Measurements from ENCODE around the gene SLC30A7. TPM values are rescaled to one million over a fixed set of nuclear protein-coding genes. Genes with fewer than 3 reads are reported as not detected.

The SLC30A7 gene
- total and polyA plus RNA-seq, 9 donors = 7.0 to 18.4 (median 9.0) TPM

DNA sequence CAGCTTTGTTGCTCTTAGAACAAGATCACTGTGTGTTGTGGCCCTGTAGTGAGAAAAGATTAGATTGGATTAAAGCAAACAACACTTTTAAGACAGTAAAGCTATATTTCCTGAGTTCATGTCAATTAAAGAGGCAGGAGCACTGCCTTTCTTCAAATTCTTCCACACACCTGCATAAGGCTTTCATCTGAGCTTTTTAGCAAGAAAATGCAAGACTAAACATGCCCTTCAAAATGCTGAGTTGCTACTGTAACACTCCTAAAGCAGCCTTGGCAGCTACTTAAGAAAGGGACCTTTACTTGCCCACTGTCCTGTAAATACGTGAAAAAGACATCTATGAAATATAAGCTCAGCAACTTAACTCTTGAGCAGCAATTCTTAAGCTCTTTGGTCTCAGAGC lies 117.9 kb downstream of the SLC30A7 start:
- H3K27ac ChIP-seq (ENCODE audit: low read length) = no peak overlapping the region
- H3K4me3 ChIP-seq (ENCODE audit: low read length) = no peak overlapping the region
- no peaks in the 10 kb centered on the region for H3K27me3 ChIP-seq (ENCODE audit: control insufficient read depth, insufficient read depth, low read length)
- no CpG with 5 or more reads among the region's 1 CpG for WGBS (ENCODE audit: insufficient coverage)
- no peaks in the 10 kb centered on the region for H3K4me1 ChIP-seq (ENCODE audit: control insufficient read depth, insufficient read depth, low read length)
- no peaks in the 10 kb centered on the region for H3K9me3 ChIP-seq (replicated peaks; ENCODE audit: control insufficient read depth, low read depth, low read length)
- DNase-seq = no peak
- peaks cover 5% of the 10 kb centered on the region for H3K36me3 ChIP-seq (ENCODE audit: control insufficient read depth, insufficient read depth, low read length)

DNA sequence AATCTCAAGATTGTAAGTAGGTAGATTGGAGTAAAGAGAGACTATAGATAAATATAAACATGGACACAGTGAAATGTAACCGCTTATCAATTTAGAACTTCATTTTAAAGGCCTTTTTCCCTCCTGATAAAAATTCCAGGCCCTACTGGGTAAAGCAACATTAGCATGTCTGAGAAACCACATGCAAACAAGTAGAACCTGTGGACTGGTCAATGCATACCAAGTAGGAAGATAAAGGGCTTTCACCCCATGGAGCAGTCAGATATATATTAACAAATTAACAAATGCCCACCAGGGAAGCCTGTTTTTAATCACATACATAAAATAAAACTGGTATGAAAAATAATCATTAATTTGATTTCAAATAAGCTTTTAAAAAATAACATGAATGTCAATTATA lies 121.6 kb downstream of the SLC30A7 start:
- no CpG with 5 or more reads among the region's 1 CpG for WGBS (ENCODE audit: insufficient coverage)
- H3K4me1 ChIP-seq (ENCODE audit: control insufficient read depth, insufficient read depth, low read length) = no peaks in the 10 kb centered on the region
- peaks cover 5% of the 10 kb centered on the region for H3K36me3 ChIP-seq (ENCODE audit: control insufficient read depth, insufficient read depth, low read length)
- no peak overlapping the region for H3K4me3 ChIP-seq (ENCODE audit: low read length)
- DNase-seq = no peak
- H3K9me3 ChIP-seq (replicated peaks; ENCODE audit: control insufficient read depth, low read depth, low read length) = no peaks in the 10 kb centered on the region
- no peaks in the 10 kb centered on the region for H3K27me3 ChIP-seq (ENCODE audit: control insufficient read depth, insufficient read depth, low read length)
- H3K27ac ChIP-seq (ENCODE audit: low read length) = no peak overlapping the region

- H3K9me3 ChIP-seq (replicated peaks; ENCODE audit: control insufficient read depth, low read depth, low read length) = no peaks in the 10 kb centered on the region
- no peaks in the 10 kb centered on the region for H3K27me3 ChIP-seq (ENCODE audit: control insufficient read depth, insufficient read depth, low read length)
- WGBS (ENCODE audit: insufficient coverage) = no CpG with 5 or more reads among the region's 3 CpGs
- H3K27ac ChIP-seq (ENCODE audit: low read length) = no peak overlapping the region
- peaks cover 2% of the 10 kb centered on the region for H3K36me3 ChIP-seq (ENCODE audit: control insufficient read depth, insufficient read depth, low read length)
- no peak for DNase-seq
- no peak overlapping the region for H3K4me3 ChIP-seq (ENCODE audit: low read length)
- no peaks in the 10 kb centered on the region for H3K4me1 ChIP-seq (ENCODE audit: control insufficient read depth, insufficient read depth, low read length)
Observed at GRCh38 chr1:101022294-101022693, 126.4 kb downstream of the SLC30A7 start.

DNA sequence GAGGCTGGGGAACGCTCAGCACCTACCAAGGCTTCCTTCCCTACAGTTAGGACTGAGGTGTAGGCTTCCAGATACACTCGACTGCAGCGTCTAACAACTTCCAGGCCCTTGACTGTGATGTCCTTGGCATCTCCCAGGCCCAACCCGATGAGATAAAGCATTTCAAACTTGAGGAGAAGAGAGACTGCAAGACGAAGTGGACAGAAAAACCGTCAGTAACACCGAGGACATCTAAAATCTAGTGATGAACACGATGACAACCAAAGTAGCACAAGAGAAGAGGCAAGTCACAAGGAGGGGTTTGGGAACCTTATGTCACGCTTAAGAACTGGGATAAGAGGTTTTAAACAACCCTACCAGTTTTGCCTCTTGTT lies 129.4 kb downstream of the SLC30A7 start:
- DNase-seq = peak; percentile 40
- Histone ChIP-seq H3K27me3 (ENCODE audit: control insufficient read depth, insufficient read depth, low read length) (no peaks in the 10 kb centered on the region), H3K9me3 (replicated peaks; ENCODE audit: control insufficient read depth, low read depth, low read length) (no peaks in the 10 kb centered on the region), H3K27ac (ENCODE audit: low read length) (peak overlapping the region; percentile 87), H3K36me3 (ENCODE audit: control insufficient read depth, insufficient read depth, low read length) (no peaks in the 10 kb centered on the region), H3K4me1 (ENCODE audit: control insufficient read depth, insufficient read depth, low read length) (no peaks in the 10 kb centered on the region), H3K4me3 (ENCODE audit: low read length) (peak overlapping the region; percentile 66)
- WGBS (ENCODE audit: insufficient coverage) = 0% methylated on average over 4 of the region's 9 CpGs

DNA sequence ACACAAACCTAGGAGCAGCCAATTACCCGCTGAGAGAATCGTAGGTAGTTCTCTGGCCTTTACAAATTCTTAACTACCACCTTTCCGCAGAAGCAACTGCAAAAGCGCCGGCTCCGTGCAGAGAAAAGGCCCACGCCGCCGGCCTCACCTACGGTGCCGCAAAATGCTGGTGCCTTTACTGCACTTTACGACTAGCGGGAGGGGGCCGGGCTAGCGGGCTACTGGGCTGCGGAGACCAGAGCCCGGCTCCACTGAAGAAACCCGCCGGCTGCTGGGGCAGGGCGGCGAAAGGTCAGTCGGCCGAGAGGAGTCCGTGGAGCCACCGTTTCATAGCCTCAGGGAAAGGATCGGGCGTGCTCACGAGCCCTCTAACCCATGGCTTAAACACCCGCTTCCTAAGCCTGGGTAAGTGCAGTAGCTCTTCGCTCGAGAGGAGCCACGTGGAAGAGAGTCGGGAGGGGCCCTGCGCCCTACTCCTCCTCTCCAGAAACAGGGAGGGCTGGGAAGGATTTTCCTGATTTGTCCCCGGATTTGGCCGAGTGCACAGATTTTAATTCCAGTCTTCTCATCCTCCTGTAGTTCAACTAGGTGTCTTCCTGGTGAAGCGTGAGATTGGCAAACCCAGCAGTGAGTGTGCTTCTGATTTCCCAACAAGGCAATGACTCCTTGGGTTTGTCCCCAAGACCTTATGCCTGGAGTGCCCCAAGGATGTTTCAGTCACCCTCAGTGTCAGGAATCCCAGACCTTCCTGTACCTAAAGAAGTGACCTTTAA lies 130.0 kb downstream of the SLC30A7 start, which contains the start of gene DPH5:
Gene DPH5 (minus strand): TSS at position 128 of the 773 bp plus-strand sequence. CDS start 341 bp downstream, outside the sequence.
- no peaks in the 10 kb centered on the region for H3K27me3 ChIP-seq (ENCODE audit: control insufficient read depth, insufficient read depth, low read length)
- H3K9me3 ChIP-seq (replicated peaks; ENCODE audit: control insufficient read depth, low read depth, low read length) = no peaks in the 10 kb centered on the region
- H3K27ac ChIP-seq (ENCODE audit: low read length) = peak within 1 kb of the TSS; percentile 87
- H3K4me3 ChIP-seq (ENCODE audit: low read length) = peak within 1 kb of the TSS; percentile 66
- no peaks in the 10 kb centered on the region for H3K36me3 ChIP-seq (ENCODE audit: control insufficient read depth, insufficient read depth, low read length)
- peak; percentile 96 for DNase-seq
- H3K4me1 ChIP-seq (ENCODE audit: control insufficient read depth, insufficient read depth, low read length) = no peaks in the 10 kb centered on the region
- WGBS (ENCODE audit: insufficient coverage) = 0% methylated on average over 23 of the region's 37 CpGs

- Histone ChIP-seq H3K27me3 (ENCODE audit: control insufficient read depth, insufficient read depth, low read length) (no peaks in the 10 kb centered on the region), H3K9me3 (replicated peaks; ENCODE audit: control insufficient read depth, low read depth, low read length) (no peaks in the 10 kb centered on the region), H3K4me3 (ENCODE audit: low read length) (peak overlapping the region; percentile 66), H3K4me1 (ENCODE audit: control insufficient read depth, insufficient read depth, low read length) (no peaks in the 10 kb centered on the region), H3K27ac (ENCODE audit: low read length) (peak overlapping the region; percentile 87), H3K36me3 (ENCODE audit: control insufficient read depth, insufficient read depth, low read length) (no peaks in the 10 kb centered on the region)
- DNase-seq = no peak
- WGBS (ENCODE audit: insufficient coverage) = 49% methylated on average over 4 of the region's 5 CpGs
Observed at GRCh38 chr1:101026430-101026788, 130.5 kb downstream of the SLC30A7 start.

GRCh38 chr1:101027194-101027772 lies 131.4 kb downstream of the SLC30A7 start:
- no peak for DNase-seq
- Histone ChIP-seq H3K27me3 (ENCODE audit: control insufficient read depth, insufficient read depth, low read length) (no peaks in the 10 kb centered on the region), H3K9me3 (replicated peaks; ENCODE audit: control insufficient read depth, low read depth, low read length) (no peaks in the 10 kb centered on the region), H3K4me1 (ENCODE audit: control insufficient read depth, insufficient read depth, low read length) (no peaks in the 10 kb centered on the region), H3K36me3 (ENCODE audit: control insufficient read depth, insufficient read depth, low read length) (no peaks in the 10 kb centered on the region), H3K27ac (ENCODE audit: low read length) (no peak overlapping the region), H3K4me3 (ENCODE audit: low read length) (no peak overlapping the region)
- 71% methylated on average over 2 of the region's 6 CpGs for WGBS (ENCODE audit: insufficient coverage)

GRCh38 chr1:101028466-101028865 lies 132.6 kb downstream of the SLC30A7 start:
- no peaks in the 10 kb centered on the region for H3K9me3 ChIP-seq (replicated peaks; ENCODE audit: control insufficient read depth, low read depth, low read length)
- DNase-seq = no peak
- H3K4me3 ChIP-seq (ENCODE audit: low read length) = no peak overlapping the region
- no CpG with 5 or more reads among the region's 2 CpGs for WGBS (ENCODE audit: insufficient coverage)
- no peaks in the 10 kb centered on the region for H3K36me3 ChIP-seq (ENCODE audit: control insufficient read depth, insufficient read depth, low read length)
- H3K27ac ChIP-seq (ENCODE audit: low read length) = no peak overlapping the region
- H3K4me1 ChIP-seq (ENCODE audit: control insufficient read depth, insufficient read depth, low read length) = no peaks in the 10 kb centered on the region
- no peaks in the 10 kb centered on the region for H3K27me3 ChIP-seq (ENCODE audit: control insufficient read depth, insufficient read depth, low read length)

DNA sequence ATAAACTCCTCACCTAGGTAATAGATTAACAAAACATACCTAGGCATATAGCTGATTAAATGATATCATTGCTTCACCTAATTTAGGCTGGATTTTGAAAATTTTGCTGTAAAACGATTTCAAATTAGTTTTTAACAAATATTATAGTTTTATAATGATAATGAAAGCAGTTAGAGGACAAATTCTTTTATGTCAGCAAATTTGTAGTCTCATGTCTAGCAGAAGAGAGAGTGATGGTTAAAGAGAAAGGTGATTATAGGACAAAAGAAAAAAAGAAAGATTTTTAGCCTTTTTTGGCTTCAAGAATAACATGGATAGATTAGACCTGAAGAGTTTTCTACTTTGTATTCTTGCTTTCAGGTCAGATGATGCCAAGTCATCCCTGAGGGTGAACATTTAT lies 133.3 kb downstream of the SLC30A7 start:
- WGBS (ENCODE audit: insufficient coverage) = no CpG with 5 or more reads among the region's 1 CpG
- Histone ChIP-seq H3K4me3 (ENCODE audit: low read length) (no peak overlapping the region), H3K27ac (ENCODE audit: low read length) (no peak overlapping the region), H3K36me3 (ENCODE audit: control insufficient read depth, insufficient read depth, low read length) (no peaks in the 10 kb centered on the region), H3K9me3 (replicated peaks; ENCODE audit: control insufficient read depth, low read depth, low read length) (no peaks in the 10 kb centered on the region), H3K4me1 (ENCODE audit: control insufficient read depth, insufficient read depth, low read length) (no peaks in the 10 kb centered on the region), H3K27me3 (ENCODE audit: control insufficient read depth, insufficient read depth, low read length) (no peaks in the 10 kb centered on the region)
- DNase-seq = no peak

GRCh38 chr1:101030881-101031280 lies 135.0 kb downstream of the SLC30A7 start:
- H3K36me3 ChIP-seq (ENCODE audit: control insufficient read depth, insufficient read depth, low read length) = no peaks in the 10 kb centered on the region
- H3K27ac ChIP-seq (ENCODE audit: low read length) = no peak overlapping the region
- no peak for DNase-seq
- no peaks in the 10 kb centered on the region for H3K27me3 ChIP-seq (ENCODE audit: control insufficient read depth, insufficient read depth, low read length)
- no peaks in the 10 kb centered on the region for H3K4me1 ChIP-seq (ENCODE audit: control insufficient read depth, insufficient read depth, low read length)
- H3K9me3 ChIP-seq (replicated peaks; ENCODE audit: control insufficient read depth, low read depth, low read length) = no peaks in the 10 kb centered on the region
- 88% methylated on average over 2 of the region's 4 CpGs for WGBS (ENCODE audit: insufficient coverage)
- H3K4me3 ChIP-seq (ENCODE audit: low read length) = no peak overlapping the region

Measured in muscle of leg (tissue), 11 donors.